ENCODE measurements around the gene TBC1D23. TPM values are rescaled to one million over a fixed set of nuclear protein-coding genes. Genes with fewer than 3 reads are reported as not detected.

Gene TBC1D23
- total and polyA plus RNA-seq, 4 donors, result 8.7 to 30.3 (median 17.8) TPM

DNA sequence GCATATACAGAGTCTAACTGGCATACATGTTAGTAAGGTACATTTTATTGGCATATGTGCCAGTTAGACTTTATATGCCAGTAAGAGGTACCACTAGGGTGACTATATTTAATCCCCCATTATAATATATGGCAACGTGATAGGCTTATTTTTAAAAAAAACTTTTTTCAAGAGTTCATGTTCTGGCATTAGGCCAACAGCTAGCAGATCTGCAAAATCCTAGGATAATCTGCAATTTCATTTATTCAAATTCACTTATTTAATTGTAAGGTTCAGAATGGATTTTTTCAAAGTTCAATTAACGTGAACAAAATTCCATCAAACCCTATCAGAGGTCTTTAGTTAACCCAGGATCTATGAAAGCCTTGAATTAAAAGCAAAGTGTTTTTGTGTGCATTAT, 105.6 kb downstream of the TBC1D23 start (continued):
- TF ChIP-seq, protein P1, sequence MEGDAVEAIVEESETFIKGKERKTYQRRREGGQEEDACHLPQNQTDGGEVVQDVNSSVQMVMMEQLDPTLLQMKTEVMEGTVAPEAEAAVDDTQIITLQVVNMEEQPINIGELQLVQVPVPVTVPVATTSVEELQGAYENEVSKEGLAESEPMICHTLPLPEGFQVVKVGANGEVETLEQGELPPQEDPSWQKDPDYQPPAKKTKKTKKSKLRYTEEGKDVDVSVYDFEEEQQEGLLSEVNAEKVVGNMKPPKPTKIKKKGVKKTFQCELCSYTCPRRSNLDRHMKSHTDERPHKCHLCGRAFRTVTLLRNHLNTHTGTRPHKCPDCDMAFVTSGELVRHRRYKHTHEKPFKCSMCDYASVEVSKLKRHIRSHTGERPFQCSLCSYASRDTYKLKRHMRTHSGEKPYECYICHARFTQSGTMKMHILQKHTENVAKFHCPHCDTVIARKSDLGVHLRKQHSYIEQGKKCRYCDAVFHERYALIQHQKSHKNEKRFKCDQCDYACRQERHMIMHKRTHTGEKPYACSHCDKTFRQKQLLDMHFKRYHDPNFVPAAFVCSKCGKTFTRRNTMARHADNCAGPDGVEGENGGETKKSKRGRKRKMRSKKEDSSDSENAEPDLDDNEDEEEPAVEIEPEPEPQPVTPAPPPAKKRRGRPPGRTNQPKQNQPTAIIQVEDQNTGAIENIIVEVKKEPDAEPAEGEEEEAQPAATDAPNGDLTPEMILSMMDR (IDR thresholded peaks at IDR 0.05; ENCODE audit: low read depth, low read length, missing input control), result no peak
- TF ChIP-seq NR2F2 (IDR thresholded peaks at IDR 0.05) (no peak), RXRA (IDR thresholded peaks at IDR 0.05) (no peak)

DNA sequence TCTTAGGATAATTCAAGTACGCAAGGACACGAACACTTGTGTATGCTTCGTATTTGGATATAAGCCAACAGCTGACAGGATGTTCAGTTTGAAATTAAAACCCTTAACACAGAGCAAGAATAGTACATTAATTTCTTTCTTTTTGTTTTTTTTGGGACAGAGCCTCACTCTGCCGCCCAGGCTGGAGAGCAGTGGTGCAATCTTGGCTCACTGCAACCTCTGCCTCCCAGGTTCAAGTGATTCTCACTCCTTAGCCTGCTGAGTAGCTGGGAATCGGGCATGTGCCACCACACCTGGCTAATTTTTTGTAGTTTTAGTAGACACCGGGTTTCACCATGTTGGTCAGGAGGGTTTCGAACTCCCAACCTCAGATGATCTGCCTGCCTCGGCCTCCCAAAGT, 107.6 kb downstream of the TBC1D23 start:
- Histone ChIP-seq H3K4me3 (ENCODE audit: low read depth in 1 of 3, low read length in 3 of 3) (no peak overlapping the region), H3K27ac (ENCODE audit: low read depth in 1 of 2, low read length in 2 of 2) (no peak overlapping the region), H3K9ac (ENCODE audit: low read depth in 1 of 2, low read length in 2 of 2) (no peak overlapping the region), H3K4me1 (ENCODE audit: control insufficient read depth in 4 of 4, insufficient read depth in 4 of 4, low read length in 3 of 4) (peaks cover 0 to 13% (median 2%) of the 10 kb centered on the region in 4 donors), H3K27me3 (ENCODE audit: control insufficient read depth in 4 of 4, insufficient read depth in 4 of 4, low read length in 3 of 4) (no peaks in the 10 kb centered on the region), H3K9me3 (ENCODE audit: control insufficient read depth in 4 of 4, low read length in 3 of 4) (no peaks in the 10 kb centered on the region), H3K36me3 (ENCODE audit: control insufficient read depth in 4 of 4, insufficient read depth in 3 of 4, low read depth in 1 of 4, low read length in 3 of 4) (peaks cover 10 to 39% (median 31%) of the 10 kb centered on the region in 4 donors)
- DNase-seq (ENCODE audit: low spot score), result no peak
- WGBS, result 69% methylated on average over 8 of the region's 8 CpGs
- TF ChIP-seq HNF4A (conservative IDR thresholded peaks at IDR 0.05) (no peak), HNF4G (IDR thresholded peaks at IDR 0.05) (no peak), SP1 (IDR thresholded peaks at IDR 0.05) (no peak)
- TF ChIP-seq, protein P1 (IDR thresholded peaks at IDR 0.05; ENCODE audit: low read depth, low read length, missing input control), result no peak
- TF ChIP-seq, protein P2, sequence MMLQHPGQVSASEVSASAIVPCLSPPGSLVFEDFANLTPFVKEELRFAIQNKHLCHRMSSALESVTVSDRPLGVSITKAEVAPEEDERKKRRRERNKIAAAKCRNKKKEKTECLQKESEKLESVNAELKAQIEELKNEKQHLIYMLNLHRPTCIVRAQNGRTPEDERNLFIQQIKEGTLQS (IDR thresholded peaks at IDR 0.05), result no peak

DNA sequence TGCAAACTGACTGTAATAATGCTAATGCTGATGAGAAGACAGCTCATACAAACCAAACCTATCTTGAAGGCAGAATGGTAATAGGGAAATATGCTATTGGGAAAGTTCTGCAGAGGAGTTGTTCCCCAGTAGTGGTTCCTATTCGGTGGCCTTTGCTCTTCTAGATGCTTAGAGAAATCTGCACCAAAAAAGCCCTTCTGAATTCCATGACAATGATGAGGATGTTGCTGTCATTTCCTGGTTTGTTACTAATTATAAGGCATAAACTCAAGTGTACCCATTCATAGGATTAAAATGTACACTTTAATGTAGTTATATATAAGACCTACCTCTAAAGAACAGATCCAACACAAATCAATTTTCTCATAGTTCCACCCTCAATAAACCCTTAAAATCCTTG, 110.0 kb downstream of the TBC1D23 start:
- no peak for DNase-seq (ENCODE audit: low spot score)
- Histone ChIP-seq H3K9me3 (ENCODE audit: control insufficient read depth in 4 of 4, low read length in 3 of 4) (no peaks in the 10 kb centered on the region), H3K36me3 (ENCODE audit: control insufficient read depth in 4 of 4, insufficient read depth in 3 of 4, low read depth in 1 of 4, low read length in 3 of 4) (peaks cover 10 to 31% (median 22%) of the 10 kb centered on the region in 4 donors), H3K27me3 (ENCODE audit: control insufficient read depth in 4 of 4, insufficient read depth in 4 of 4, low read length in 3 of 4) (no peaks in the 10 kb centered on the region), H3K4me1 (ENCODE audit: control insufficient read depth in 4 of 4, insufficient read depth in 4 of 4, low read length in 3 of 4) (peaks cover 2 to 20% (median 10%) of the 10 kb centered on the region in 4 donors), H3K9ac (ENCODE audit: low read depth in 1 of 2, low read length in 2 of 2) (no peak overlapping the region), H3K4me3 (ENCODE audit: low read depth in 1 of 3, low read length in 3 of 3) (no peak overlapping the region), H3K27ac (ENCODE audit: low read depth in 1 of 2, low read length in 2 of 2) (no peak overlapping the region)
- TF ChIP-seq RAD21 (IDR thresholded peaks at IDR 0.05) (no peak), EGR1 (IDR thresholded peaks at IDR 0.05; ENCODE audit: low read depth in 2 of 2) (no peak), SP1 (IDR thresholded peaks at IDR 0.05) (no peak), FOXA2 (IDR thresholded peaks at IDR 0.05) (no peak), HNF4G (IDR thresholded peaks at IDR 0.05) (no peak), NR2F2 (IDR thresholded peaks at IDR 0.05) (no peak), JUND (IDR thresholded peaks at IDR 0.05) (no peak)
- TF ChIP-seq, protein P2 (IDR thresholded peaks at IDR 0.05), result no peak
- TF ChIP-seq, protein P1 (IDR thresholded peaks at IDR 0.05; ENCODE audit: low read depth, low read length, missing input control), result no peak
- TF ChIP-seq, protein P3, sequence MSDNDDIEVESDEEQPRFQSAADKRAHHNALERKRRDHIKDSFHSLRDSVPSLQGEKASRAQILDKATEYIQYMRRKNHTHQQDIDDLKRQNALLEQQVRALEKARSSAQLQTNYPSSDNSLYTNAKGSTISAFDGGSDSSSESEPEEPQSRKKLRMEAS (IDR thresholded peaks at IDR 0.05), result no peak
- 100% methylated on average over 1 of the region's 1 CpG for WGBS

All from liver (tissue), 9 donors.